ENCODE results near the gene CLDN17. TPM values are rescaled to one million over a fixed set of nuclear protein-coding genes. Genes with fewer than 3 reads are reported as not detected.

CLDN17 gene
- total and polyA plus RNA-seq, 2 of the 4 experiments (the other 2 are of a cell fraction), result not detected

- H2BK120ac ChIP-seq (ENCODE audit: low read depth, low read length), result no peak overlapping the region
- ATAC-seq (ENCODE audit: low read depth) (no peak), DNase-seq (no peak)
- peaks cover 7% of the 10 kb centered on the region for H3K9me3 ChIP-seq (ENCODE audit: control insufficient read depth, insufficient read depth, low read length)
- no peak overlapping the region for H2BK20ac ChIP-seq (ENCODE audit: low read depth, low read length)
- H3K56ac ChIP-seq (ENCODE audit: extremely low read depth, insufficient read depth, low read length), result no peak overlapping the region
- H3K18ac ChIP-seq (ENCODE audit: low read depth, low read length), result no peak overlapping the region
- dilution Hi-C loops (cut with HindIII; ENCODE audit: low sequenced_read_pairs, unreplicated experiment), result no loop called here
- no TSS peak for BruUV-seq (replicated peaks)
- intact Hi-C loops (cut with micrococcal nuclease), result no loop called here
- H3K23ac ChIP-seq (ENCODE audit: low read depth, low read length), result no peak overlapping the region
- POLR2A ChIA-PET (ENCODE audit: unreplicated experiment), result no interaction called here
- no peaks in the 10 kb centered on the region for H3K79me1 ChIP-seq (ENCODE audit: low read depth in 1 of 2, low read length in 2 of 2)
- H4K20me1 ChIP-seq (ENCODE audit: insufficient read depth, low read length), result no peaks in the 10 kb centered on the region
- no peaks in the 10 kb centered on the region for H3K36me3 ChIP-seq (ENCODE audit: control insufficient read depth, insufficient read depth, low read length)
- no peak overlapping the region for H2BK5ac ChIP-seq (ENCODE audit: low read depth, low read length, poor library complexity, severe bottlenecking)
- CTCF ChIA-PET, result no interaction called here
- no peak overlapping the region for H2AK9ac ChIP-seq (replicated peaks; ENCODE audit: low read depth, low read length, poor library complexity)
- no peak overlapping the region for H3K14ac ChIP-seq (replicated peaks; ENCODE audit: low read depth, low read length)
- no peaks in the 10 kb centered on the region for H3K9me1 ChIP-seq (ENCODE audit: insufficient read depth, low read length)
- H3K4me2 ChIP-seq (ENCODE audit: low read depth, low read length), result no peak overlapping the region
- H4K91ac ChIP-seq (ENCODE audit: insufficient read depth, low read depth, low read length), result no peak overlapping the region
- TF ChIP-seq CTCF (conservative IDR thresholded peaks at IDR 0.05; ENCODE audit: low read depth, low read length), result no peak; the same call in 1 of the 2 replicates
- TF ChIP-seq FOS (IDR thresholded peaks at IDR 0.05; ENCODE audit: low read depth, low read length), result no peak
- TF ChIP-seq RFX5 (IDR thresholded peaks at IDR 0.05; ENCODE audit: low read depth, low read length), result no peak
- no peak for TF ChIP-seq SMC3 (IDR thresholded peaks at IDR 0.05; ENCODE audit: low read depth, low read length)
- TF ChIP-seq BHLHE40 (IDR thresholded peaks at IDR 0.05; ENCODE audit: low read depth, low read length), result no peak
- no peak for TF ChIP-seq MAZ (IDR thresholded peaks at IDR 0.05; ENCODE audit: borderline replicate concordance, low read depth, low read length)
- no peak for TF ChIP-seq POLR2A (IDR thresholded peaks at IDR 0.05; ENCODE audit: low read depth, low read length)
- no peak for TF ChIP-seq RCOR1 (IDR thresholded peaks at IDR 0.05; ENCODE audit: insufficient replicate concordance, low read length)
- TF ChIP-seq NFE2L2 (IDR thresholded peaks at IDR 0.05; ENCODE audit: low read depth, low read length), result no peak
- TF ChIP-seq USF2 (IDR thresholded peaks at IDR 0.05; ENCODE audit: low read depth, low read length), result no peak
- no peak for TF ChIP-seq RAD21 (IDR thresholded peaks at IDR 0.05; ENCODE audit: low read length)
- no peak for TF ChIP-seq MXI1 (IDR thresholded peaks at IDR 0.05; ENCODE audit: borderline replicate concordance, low read depth, low read length)
- WGBS, 2 experiments (ENCODE audit: extremely low coverage in 2 of 2, insufficient read length in 1 of 2), result no CpG with 5 or more reads among the region's 2 CpGs
- H2AFZ ChIP-seq (replicated peaks; ENCODE audit: low read length, poor library complexity), result no peak overlapping the region
- H3K27me3 ChIP-seq (ENCODE audit: control insufficient read depth, insufficient read depth, low read length), result no peaks in the 10 kb centered on the region
- no peaks in the 10 kb centered on the region for H3K4me1 ChIP-seq (ENCODE audit: control insufficient read depth, insufficient read depth, low read length)
- in situ Hi-C loops (cut with MboI; ENCODE audit: low sequenced_read_pairs), result no loop called here
- H3K4me3 ChIP-seq (ENCODE audit: insufficient read depth, low read depth, low read length), result no peak overlapping the region
- no peak overlapping the region for H3K9ac ChIP-seq (ENCODE audit: low read depth, low read length)
- H3K27ac ChIP-seq (ENCODE audit: insufficient read depth, low read length), result no peak overlapping the region
- no peak overlapping the region for H4K5ac ChIP-seq (ENCODE audit: low read depth, low read length)
- no peak overlapping the region for H2BK15ac ChIP-seq (ENCODE audit: low read depth, low read length)
- H4K8ac ChIP-seq (ENCODE audit: low read depth in 2 of 2, low read length in 2 of 2), result no peak overlapping the region
- no peak overlapping the region for H3K4ac ChIP-seq (ENCODE audit: low read depth, low read length)
- no peak overlapping the region for H2AK5ac ChIP-seq (ENCODE audit: low read depth, low read length)
These were observed 28.2 kb upstream of the CLDN17 start for GRCh38 chr21:30194701-30195299.
